Testis (tissue), 2 donors: ENCODE data around the gene NKX2-3.

Experiments used
- POLR2A ChIP-seq: fragments of 450-650 bp; IDR thresholded peaks from one replicate; pipeline ENCODE4 v1.6.1; 2017; ENCODE audit warnings: antibody characterized with exemption, mild to moderate bottlenecking, moderate library complexity
- TF ChIP-seq, protein P1 (sequence below), 3 experiments: fragments of 450-650 bp in 2 of 3; fragments of 200-600 bp in 1 of 3; sonication (generic) in 1 of 3; IDR thresholded peaks; one replicate each; pipeline ENCODE4 v1.5.1; 2016 to 2019; ENCODE audit warnings: antibody characterized with exemption in 3 of 3, mild to moderate bottlenecking in 2 of 3, moderate library complexity in 1 of 3

GRCh38 chr10:99524736-99525380 is 7.9 kb upstream of the NKX2-3 start:
- no peak for TF ChIP-seq POLR2A
- TF ChIP-seq, protein P1, sequence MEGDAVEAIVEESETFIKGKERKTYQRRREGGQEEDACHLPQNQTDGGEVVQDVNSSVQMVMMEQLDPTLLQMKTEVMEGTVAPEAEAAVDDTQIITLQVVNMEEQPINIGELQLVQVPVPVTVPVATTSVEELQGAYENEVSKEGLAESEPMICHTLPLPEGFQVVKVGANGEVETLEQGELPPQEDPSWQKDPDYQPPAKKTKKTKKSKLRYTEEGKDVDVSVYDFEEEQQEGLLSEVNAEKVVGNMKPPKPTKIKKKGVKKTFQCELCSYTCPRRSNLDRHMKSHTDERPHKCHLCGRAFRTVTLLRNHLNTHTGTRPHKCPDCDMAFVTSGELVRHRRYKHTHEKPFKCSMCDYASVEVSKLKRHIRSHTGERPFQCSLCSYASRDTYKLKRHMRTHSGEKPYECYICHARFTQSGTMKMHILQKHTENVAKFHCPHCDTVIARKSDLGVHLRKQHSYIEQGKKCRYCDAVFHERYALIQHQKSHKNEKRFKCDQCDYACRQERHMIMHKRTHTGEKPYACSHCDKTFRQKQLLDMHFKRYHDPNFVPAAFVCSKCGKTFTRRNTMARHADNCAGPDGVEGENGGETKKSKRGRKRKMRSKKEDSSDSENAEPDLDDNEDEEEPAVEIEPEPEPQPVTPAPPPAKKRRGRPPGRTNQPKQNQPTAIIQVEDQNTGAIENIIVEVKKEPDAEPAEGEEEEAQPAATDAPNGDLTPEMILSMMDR (IDR thresholded peaks at IDR 0.05), result no peak
